ENCODE results near the gene RBM18. TPM values are rescaled to one million over a fixed set of nuclear protein-coding genes. Genes with fewer than 3 reads are reported as not detected.

Gene RBM18
- total RNA-seq, 3 donors from 2014 or later = 15.6 to 21.5 (median 17.2) TPM

DNA sequence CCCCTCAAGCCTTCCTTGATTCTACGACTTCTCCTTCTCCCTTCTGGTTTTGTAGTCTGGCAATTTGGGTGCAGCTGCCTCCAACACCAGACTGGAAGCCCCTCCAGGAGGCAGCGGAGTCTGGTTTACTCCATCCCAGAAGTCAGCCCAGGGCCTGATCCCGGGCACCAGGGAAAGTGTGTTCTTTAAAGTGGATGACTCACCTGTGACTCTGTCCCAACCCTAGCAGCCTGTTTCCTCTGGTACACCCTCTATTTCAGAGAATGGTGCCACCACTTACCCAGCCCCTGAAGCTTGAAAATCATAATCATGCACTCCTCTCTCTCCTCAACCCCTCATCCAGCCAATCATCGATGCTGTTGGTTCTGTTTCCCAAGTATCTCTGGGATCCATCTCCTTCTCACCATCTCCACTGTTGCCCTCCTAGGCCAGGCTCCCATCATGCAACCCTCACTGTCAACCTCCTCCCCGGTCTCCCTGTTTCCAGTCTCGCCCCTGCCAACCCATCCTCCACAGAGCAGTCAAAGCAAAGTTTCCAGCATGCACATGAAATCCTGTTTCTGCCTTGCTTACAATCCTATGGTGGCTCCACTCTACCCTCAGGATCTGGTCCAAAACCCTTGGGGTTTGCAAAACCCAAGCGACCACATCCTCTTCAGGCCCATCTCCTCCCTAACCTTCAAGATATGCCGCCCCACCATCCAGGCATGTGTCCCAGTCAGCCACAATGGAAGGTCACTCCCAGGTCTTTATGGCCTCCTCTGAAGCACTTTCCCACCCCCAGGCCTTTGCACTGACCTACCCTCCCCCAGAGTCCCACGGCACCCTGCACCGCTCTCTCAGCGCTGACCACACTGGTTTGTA is 46.3 kb downstream of the RBM18 start:
- Histone ChIP-seq H3K4me3 (no peak overlapping the region), H3K4me1 (ENCODE audit: low read depth) (peaks cover 20% of the 10 kb centered on the region), H3K9me3 (no peaks in the 10 kb centered on the region), H3K36me3 (ENCODE audit: low read depth) (no peaks in the 10 kb centered on the region)
- ATAC-seq (no peak), DNase-seq (no peak)
- intact Hi-C loops (cut with DNase I, micrococcal nuclease) = no loop called here
- TF ChIP-seq, protein P1, sequence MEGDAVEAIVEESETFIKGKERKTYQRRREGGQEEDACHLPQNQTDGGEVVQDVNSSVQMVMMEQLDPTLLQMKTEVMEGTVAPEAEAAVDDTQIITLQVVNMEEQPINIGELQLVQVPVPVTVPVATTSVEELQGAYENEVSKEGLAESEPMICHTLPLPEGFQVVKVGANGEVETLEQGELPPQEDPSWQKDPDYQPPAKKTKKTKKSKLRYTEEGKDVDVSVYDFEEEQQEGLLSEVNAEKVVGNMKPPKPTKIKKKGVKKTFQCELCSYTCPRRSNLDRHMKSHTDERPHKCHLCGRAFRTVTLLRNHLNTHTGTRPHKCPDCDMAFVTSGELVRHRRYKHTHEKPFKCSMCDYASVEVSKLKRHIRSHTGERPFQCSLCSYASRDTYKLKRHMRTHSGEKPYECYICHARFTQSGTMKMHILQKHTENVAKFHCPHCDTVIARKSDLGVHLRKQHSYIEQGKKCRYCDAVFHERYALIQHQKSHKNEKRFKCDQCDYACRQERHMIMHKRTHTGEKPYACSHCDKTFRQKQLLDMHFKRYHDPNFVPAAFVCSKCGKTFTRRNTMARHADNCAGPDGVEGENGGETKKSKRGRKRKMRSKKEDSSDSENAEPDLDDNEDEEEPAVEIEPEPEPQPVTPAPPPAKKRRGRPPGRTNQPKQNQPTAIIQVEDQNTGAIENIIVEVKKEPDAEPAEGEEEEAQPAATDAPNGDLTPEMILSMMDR (IDR thresholded peaks at IDR 0.05) = no peak

DNA sequence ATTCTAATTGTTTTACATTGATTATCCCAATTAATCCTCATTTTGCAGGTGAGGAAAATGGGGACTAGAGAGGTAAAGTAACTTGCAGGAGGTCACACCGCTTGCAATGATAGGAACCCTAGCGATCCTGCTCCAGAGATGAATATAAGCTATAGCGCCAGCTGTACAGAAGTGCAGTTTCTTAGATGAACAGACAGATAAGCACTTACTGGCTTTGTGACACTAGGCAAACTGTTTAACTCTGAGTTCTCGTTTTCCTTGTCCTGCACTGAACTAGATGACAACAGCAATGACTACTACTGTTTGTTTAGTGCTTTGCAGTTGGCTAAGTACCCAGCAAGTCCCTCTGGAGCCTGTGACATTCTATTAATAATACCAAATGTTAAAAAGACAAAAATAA is 47.0 kb downstream of the RBM18 start:
- TF ChIP-seq, protein P1 (IDR thresholded peaks at IDR 0.05) = no peak
- no peaks in the 10 kb centered on the region for H3K36me3 ChIP-seq (ENCODE audit: low read depth)
- H3K4me3 ChIP-seq = no peak overlapping the region
- no peaks in the 10 kb centered on the region for H3K9me3 ChIP-seq
- no peak for ATAC-seq
- peaks cover 22% of the 10 kb centered on the region for H3K4me1 ChIP-seq (ENCODE audit: low read depth)
- intact Hi-C loops (cut with DNase I, micrococcal nuclease) = no loop called here
- DNase-seq = no peak

DNA sequence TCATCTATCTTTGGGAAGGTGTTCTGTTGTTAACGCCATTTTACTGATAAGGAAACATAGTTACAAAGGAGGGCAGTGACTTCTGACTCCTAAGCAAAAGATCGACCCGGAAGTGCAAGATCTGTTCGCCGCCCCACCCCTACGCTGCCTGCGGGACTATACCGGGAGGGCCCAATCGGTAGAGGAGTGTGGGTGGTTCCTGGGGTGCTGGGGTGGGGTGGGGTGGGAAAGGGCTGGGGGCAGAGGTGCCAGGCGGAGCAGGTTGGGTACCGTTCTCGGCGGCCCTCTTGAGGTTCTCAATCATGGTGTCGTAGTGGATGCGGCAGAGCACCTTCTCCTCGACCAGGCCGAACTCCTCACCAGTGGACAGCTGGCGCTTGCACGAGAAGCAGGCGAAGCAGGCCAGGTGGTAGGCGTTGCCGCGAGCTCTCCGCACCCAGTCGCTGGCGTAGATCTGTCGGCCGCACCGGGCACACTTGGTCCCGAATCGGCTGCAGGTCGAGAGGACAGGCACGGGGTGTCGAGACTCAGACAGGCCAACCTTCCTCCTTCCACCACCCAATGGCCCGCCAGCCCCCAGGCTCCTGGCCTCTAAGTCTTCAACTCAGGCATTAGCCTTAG is 47.7 kb downstream of the RBM18 start:
- Histone ChIP-seq H3K36me3 (ENCODE audit: low read depth) (no peaks in the 10 kb centered on the region), H3K4me1 (ENCODE audit: low read depth) (peaks cover 22% of the 10 kb centered on the region), H3K9me3 (no peaks in the 10 kb centered on the region), H3K4me3 (no peak overlapping the region)
- intact Hi-C loops (cut with DNase I, micrococcal nuclease) = no loop called here
- TF ChIP-seq, protein P1 (IDR thresholded peaks at IDR 0.05) = no peak
- DNase-seq (no peak), ATAC-seq (no peak)

DNA sequence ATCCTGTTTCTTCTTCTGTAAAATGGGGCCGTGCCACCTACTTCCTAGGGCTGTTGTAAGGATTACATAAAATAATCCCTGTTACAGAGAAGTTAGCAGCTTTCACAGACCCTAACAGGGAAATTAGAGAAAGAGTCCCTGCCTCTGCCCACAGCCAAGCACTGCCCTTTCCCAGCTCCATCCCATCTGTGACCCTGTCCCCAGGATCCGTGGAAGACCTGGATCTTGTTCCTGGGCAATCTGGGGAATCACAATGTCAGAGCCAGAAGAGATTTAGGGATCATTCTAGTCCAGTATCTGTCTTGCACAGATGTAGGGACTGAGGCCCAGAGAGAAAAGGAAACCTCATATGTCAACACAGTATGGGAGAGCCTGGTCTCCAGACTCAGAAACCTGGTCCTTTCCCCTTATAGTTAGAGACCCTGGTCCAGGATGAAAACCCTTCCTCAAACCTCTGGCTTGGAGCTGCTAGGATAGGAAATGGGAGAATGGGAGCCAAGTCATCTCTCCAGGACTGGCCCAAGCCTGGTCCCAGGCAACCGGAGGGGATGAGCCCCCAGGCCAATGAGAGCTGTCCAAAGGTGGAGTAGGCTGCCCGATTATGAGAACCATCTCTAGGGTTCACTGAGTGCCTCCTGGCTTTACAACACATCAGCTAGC is 48.4 kb downstream of the RBM18 start:
- ATAC-seq (no peak), DNase-seq (no peak)
- Histone ChIP-seq H3K36me3 (ENCODE audit: low read depth) (no peaks in the 10 kb centered on the region), H3K4me1 (ENCODE audit: low read depth) (peaks cover 22% of the 10 kb centered on the region), H3K4me3 (no peak overlapping the region), H3K9me3 (no peaks in the 10 kb centered on the region)
- intact Hi-C loops (cut with DNase I, micrococcal nuclease) = no loop called here
- TF ChIP-seq, protein P1 (IDR thresholded peaks at IDR 0.05) = no peak

DNA sequence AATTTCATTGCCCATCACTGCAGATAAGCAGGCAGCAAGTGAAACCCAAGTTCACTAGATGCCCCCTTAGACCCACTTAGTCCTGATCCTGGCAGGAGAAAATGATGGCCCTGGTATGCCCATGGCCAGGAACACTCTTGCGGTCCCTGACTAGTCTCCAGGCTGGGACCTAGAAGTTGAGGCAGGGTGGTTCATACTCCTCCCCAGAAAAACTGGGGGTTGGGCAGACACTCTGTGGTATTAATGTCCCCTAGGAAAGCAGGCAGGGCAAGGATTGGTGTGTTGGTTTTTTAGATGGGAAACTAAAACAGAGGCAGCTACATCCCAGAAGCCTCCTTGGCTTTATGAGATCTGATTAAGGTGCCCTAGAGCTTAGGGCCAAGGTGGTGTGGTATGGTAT is 49.0 kb downstream of the RBM18 start:
- intact Hi-C loops (cut with DNase I, micrococcal nuclease) = no loop called here
- ATAC-seq = no peak

More for the DNA sequence above, 49.0 kb downstream of the RBM18 start:
- H3K36me3 ChIP-seq (ENCODE audit: low read depth) = no peaks in the 10 kb centered on the region
- DNase-seq = no peak
- TF ChIP-seq, protein P1 (IDR thresholded peaks at IDR 0.05) = no peak
- no peak overlapping the region for H3K4me3 ChIP-seq
- peaks cover 22% of the 10 kb centered on the region for H3K4me1 ChIP-seq (ENCODE audit: low read depth)
- H3K9me3 ChIP-seq = no peaks in the 10 kb centered on the region
